Activated gamma-delta T cell (primary cell): ENCODE results near the gene TP63.
"Not testable (repeated sequence)": the region's sequence is repeated elsewhere in the genome, so short reads cannot be mapped to it uniquely, and the experiment has no call there.

Experiments used
- DNase-seq: peaks from one replicate; lab custom pipeline; 2025; lab: John Stamatoyannopoulos, UW
- total RNA-seq, 2 donors: gene quantifications; one replicate each; lab custom pipeline; 2026; lab: John Stamatoyannopoulos, UW

The TP63 gene
- 0 to 0.65 reads per million in 2 donors for total RNA-seq

DNA sequence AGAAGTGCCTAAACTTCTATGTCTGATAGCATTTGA lies at the start of gene TP63:
TSS of gene TP63 (plus strand) at position 17 of the 36 bp plus-strand sequence. CDS start 127 bp downstream, outside the sequence.
- DNase-seq: no peak

- no peak for DNase-seq
These were observed 49.0 kb upstream of the TP63 start for GRCh38 chr3:189582179-189582578.

GRCh38 chr3:189584645-189585044 lies 46.5 kb upstream of the TP63 start:
- DNase-seq: no peak

DNA sequence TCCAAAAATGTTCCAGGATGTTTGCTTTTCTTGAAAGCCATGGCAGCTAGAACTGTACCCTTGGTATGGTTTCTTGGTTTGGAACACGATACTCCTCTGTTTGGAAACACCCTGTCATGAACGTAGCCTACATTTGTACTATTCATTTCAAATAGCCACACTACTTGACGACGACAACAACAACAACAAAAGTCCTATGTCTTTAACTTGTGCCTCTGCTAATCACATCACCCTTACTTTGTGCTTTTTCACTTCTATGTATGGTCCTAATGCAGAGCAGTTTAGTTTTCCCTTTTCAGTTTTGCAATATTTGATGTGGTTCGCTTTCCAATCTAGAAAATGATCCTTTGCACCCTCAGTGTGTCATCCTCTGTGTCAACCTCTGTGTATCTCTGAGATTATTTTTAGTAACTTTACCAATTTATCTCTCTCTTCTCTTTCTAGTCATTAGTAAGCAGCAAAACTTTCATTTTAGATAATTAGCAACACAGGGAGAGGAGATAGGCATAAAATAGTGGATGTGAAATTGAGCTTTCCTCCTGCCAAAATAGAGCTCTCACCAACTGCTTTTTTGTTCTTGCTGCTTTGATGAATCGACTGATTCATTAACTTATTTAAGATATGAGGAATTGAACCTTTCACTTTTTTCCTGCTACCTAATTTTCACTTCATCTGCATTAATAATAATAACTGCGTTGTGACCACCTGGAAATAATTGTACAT lies 44.1 kb upstream of the TP63 start:
- DNase-seq: no peak

DNA sequence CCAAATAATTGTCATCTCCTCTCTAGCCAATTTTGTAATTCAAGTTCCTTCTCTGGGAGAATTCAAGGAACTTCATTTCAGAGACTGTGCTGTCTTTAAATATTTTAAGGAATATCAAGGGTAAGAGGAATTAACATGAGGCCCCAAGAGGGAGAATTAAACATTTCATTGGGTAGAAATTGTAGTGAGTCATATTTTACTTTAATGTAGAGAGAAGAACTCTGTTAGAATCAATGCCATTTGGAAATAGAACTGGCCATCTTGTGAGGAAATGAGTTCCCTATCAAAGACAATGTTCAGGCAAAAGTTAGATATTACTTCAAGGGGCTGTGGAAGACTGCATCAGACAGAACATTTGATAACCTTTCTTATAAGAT lies 43.5 kb upstream of the TP63 start:
- no peak for DNase-seq

DNA sequence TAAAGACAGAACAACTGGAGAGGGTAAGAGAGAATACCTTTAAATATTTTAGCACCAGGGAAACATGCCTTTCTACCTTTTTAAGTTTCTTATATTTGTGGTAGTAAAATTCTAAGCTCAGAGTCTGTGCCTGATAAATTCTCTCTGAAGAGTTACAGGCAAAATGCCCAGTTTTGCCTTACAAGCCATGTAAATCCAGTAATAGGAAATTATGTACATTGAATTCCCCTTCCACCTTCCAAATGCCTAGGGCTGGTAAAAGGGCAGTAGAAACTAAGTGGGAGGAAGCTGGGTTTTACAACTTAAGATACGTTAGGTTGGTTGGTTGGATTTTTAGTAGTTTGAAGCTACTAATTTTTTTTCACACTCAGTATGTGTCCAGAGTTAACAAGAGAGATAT lies 43.1 kb upstream of the TP63 start:
- no peak for DNase-seq

- no peak for DNase-seq
These were observed 42.6 kb upstream of the TP63 start for GRCh38 chr3:189588475-189589178.

DNA sequence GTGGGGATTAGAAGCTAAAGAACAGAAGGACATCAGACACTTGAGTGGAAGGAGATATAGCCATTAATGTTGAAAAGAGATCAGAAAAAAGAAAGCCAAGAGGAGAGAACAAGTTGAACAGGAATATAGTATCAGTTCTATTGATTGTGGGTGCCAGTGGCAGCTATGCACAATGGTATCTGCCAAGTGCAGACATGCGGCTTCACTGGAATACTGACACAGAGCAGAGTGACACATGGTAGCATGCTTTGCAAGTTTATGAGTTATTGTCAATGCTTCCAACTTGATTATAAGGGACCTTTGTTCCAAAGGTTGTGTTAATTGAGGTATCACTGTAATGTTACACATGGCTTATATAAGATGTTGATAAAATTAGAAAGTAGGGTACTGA lies 42.0 kb upstream of the TP63 start:
- DNase-seq: no peak

- no peak for DNase-seq
These were observed 41.0 kb upstream of the TP63 start for GRCh38 chr3:189590223-189590622.

GRCh38 chr3:189593581-189593980 lies 37.6 kb upstream of the TP63 start:
- DNase-seq: no peak

- not testable (repeated sequence) for DNase-seq
These were observed 34.9 kb upstream of the TP63 start for GRCh38 chr3:189596078-189596979.

DNA sequence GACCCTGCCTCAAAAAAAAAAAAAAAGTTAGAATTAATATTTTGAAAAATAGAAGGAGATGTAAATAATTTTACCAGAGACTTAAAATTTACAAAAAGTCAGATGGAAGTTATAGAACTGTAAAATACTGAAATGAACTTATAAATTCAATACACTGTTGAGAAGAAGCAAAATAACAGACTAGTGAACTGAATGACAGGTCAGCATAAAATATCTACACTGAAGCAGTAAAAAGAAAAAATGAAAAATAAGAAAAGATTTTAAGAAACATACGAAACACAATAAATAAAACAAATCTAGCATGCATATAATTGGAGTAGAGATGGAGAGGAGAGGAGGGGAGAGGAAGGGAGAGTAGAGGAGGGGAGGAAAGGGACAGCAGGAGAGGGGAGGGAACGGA lies 33.3 kb upstream of the TP63 start:
- no peak for DNase-seq

GRCh38 chr3:189598530-189599225 lies 32.5 kb upstream of the TP63 start:
- no peak for DNase-seq

GRCh38 chr3:189602471-189602870 lies 28.7 kb upstream of the TP63 start:
- DNase-seq: no peak

GRCh38 chr3:189605717-189606116 lies 25.5 kb upstream of the TP63 start:
- DNase-seq: no peak

DNA sequence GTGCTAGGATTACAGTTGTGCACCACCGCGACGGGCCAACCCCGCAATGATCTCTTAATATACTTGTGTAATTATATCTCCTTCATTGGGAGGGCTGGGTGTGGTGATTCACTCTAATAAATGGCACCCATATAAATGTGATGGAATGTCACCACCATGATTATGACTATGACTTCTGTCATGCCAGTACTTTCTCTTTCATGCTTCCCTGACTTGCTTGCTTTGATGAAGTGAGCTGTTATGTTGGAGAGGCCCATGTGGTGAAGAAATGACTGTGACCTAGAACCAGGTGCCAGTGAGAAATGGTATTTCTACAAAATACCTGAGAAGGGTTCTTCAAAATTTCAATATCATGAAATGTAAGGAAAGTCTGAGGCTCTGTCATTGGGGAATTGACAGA lies 24.4 kb upstream of the TP63 start:
- no peak for DNase-seq

DNA sequence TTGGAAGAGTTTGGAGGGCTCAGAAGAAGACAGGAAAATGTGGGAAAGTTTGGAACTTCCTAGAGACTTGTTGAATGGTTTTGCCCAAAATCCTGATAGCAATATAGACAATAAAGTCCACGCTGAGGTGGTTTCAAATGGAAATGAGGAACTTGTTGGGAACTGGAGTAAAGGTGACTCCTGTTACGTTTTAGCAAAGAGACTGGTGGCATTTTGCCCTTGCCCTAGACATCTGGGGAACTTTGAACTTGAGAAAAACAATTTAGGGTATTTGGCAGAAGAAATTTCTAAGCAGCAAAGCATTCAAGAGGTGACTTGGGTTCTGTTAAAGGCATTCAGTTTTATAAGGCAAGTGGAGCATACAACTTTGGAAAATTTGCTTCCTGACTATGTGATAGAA lies 18.5 kb upstream of the TP63 start:
- DNase-seq: not testable (repeated sequence)

GRCh38 chr3:189613122-189613521 lies 18.1 kb upstream of the TP63 start:
- no peak for DNase-seq

- no peak for DNase-seq
These were observed 9.1 kb upstream of the TP63 start for GRCh38 chr3:189621948-189622603.

- DNase-seq: no peak
These were observed 8.6 kb upstream of the TP63 start for GRCh38 chr3:189622629-189623028.

DNA sequence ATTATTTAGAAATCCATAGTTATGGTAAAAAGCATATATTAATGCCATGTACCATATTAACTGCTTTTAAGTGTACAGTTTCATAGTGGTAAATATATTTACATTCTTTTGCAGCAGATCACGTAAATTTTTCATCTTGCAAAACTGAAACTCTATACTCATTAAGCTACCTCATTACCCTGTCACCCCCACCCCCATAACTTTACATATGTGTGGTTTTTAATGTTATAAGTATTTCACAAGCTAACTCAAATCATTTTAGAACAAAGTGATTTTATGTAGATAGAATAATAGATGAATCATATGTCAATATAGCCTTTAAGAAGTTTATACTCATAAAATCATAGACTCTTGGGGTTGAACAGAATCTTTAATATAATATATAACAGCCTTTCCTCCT lies 7.1 kb upstream of the TP63 start:
- no peak for DNase-seq

- no peak for DNase-seq
These were observed 6.1 kb upstream of the TP63 start for GRCh38 chr3:189625071-189625470.
